GM12864 (cell line): Measurements from ENCODE around the gene ZSCAN12.

Source experiments
- DNase-seq: peaks from one replicate; pipeline ENCODE4 v3.0.0-alpha.2; 2011; ENCODE audit warnings: low read depth
- H3K4me3 ChIP-seq: 2 replicates; pipeline ENCODE4 v1.5.1; 2011; ENCODE audit warnings: mild to moderate bottlenecking, low read depth, low read length, control low read depth
- TF ChIP-seq, protein P1 (sequence below): IDR thresholded peaks from 2 replicates; pipeline ENCODE4 v1.5.1; 2011; ENCODE audit warnings: low read depth, mild to moderate bottlenecking, moderate library complexity, low read length, control low read depth, inconsistent platforms; ENCODE audit errors: missing control alignments

The ZSCAN12 gene

DNA sequence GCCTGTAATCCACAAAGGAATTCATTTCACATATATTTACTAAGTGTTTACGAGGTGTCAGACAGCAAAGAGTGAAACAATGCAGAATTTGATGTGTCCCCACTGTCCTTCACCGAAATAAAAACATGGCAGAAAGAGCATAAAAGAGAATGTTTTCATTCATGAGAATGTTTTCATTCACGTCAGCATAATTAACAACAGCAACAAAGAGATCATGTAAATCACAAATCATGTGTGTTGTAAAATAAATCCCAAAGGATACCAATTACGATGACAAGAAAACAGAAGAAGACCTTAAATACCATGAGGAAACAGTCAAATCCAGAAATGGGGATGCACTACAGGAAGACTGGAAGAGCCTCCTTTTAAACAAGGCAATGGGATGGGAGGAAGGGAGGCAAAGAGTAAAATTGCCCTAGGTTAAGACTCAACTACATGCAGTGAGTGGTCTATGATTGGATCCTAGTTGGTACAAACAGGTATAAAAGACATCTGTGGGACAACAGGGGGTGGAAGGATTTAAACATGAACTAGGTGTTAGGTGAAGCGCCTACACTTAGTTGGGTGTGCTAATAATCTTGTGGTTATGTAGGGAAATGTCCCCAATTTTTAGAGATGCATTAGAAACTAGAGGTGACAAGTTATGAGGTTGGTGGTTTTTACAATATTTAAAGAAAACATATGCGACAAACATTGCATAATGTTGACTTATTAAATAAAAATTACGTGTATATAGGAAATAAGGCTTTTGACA, 65.1 kb downstream of the ZSCAN12 start:
- H3K4me3 ChIP-seq, result no peak overlapping the region
- TF ChIP-seq, protein P1, sequence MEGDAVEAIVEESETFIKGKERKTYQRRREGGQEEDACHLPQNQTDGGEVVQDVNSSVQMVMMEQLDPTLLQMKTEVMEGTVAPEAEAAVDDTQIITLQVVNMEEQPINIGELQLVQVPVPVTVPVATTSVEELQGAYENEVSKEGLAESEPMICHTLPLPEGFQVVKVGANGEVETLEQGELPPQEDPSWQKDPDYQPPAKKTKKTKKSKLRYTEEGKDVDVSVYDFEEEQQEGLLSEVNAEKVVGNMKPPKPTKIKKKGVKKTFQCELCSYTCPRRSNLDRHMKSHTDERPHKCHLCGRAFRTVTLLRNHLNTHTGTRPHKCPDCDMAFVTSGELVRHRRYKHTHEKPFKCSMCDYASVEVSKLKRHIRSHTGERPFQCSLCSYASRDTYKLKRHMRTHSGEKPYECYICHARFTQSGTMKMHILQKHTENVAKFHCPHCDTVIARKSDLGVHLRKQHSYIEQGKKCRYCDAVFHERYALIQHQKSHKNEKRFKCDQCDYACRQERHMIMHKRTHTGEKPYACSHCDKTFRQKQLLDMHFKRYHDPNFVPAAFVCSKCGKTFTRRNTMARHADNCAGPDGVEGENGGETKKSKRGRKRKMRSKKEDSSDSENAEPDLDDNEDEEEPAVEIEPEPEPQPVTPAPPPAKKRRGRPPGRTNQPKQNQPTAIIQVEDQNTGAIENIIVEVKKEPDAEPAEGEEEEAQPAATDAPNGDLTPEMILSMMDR, result no peak
- DNase-seq, result no peak

DNA sequence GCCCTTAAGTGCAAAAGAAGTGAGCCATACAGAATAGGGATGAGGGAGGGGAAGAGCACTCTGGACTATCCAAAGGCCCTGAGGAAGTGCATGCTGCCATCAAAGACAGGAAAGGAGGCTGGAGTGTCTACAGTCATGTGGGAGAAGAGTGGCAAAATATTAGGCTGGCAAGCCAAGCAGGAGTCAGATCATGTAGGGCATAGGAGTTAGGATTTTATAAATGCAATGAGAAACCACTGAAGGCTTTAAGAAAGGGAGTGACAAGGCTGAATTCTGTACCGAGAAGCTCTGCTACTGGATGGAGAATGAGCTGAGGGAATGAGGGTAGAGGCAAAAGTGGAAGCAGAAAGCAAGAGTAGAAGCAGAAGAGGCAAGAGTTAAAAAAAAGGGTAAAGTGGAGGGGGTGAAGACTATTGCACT, 65.9 kb downstream of the ZSCAN12 start:
- TF ChIP-seq, protein P1, result no peak
- DNase-seq, result no peak
- no peak overlapping the region for H3K4me3 ChIP-seq

DNA sequence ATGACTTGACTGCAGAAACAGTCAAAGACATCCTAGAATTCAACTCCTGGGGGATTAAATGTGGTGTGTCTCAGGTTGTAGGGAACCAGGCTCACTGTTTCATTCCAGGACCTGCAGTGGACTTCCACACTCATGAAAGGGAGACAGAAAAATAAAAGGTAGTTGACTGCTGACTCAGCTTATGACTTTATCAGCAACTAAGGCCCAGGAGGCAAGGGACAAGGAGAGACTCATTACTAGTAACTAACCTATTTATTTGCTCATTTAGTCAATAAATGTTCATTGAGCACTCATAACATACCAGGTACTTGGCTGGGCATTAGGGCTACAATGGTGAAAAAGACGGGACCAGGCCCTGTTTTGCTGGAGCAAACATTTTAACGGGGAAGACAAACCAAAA, 66.5 kb downstream of the ZSCAN12 start:
- no peak for DNase-seq
- TF ChIP-seq, protein P1, result no peak
- no peak overlapping the region for H3K4me3 ChIP-seq

DNA sequence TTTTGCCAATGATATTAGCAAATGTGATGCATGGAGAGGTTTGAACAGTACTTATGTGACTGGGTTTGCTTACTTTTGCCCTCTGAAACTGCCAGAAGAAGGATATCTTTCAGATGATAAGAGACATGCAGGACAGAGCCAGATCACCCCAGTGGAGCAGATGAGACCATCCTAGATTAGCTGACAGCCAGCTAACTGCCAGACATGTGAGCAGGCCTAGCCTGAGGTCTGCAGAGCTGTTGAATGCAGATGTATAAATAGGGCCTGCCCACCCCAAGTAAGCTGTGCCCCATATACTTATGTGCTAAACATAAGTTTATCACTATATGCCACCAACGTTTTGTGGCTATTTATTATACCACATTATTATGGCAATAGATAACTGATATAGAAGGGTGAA, 69.5 kb downstream of the ZSCAN12 start:
- no peak overlapping the region for H3K4me3 ChIP-seq
- TF ChIP-seq, protein P1, result no peak
- DNase-seq, result no peak
